H1 (cell line): Measurements from ENCODE around the gene AOAH. TPM values are rescaled to one million over a fixed set of nuclear protein-coding genes. Genes with fewer than 3 reads are reported as not detected.

Experiments
- CBX5 ChIP-seq: fragments of 300-800, 300-1000 bp; sonication (generic); IDR thresholded peaks from 2 replicates; pipeline ENCODE4 v1.7.1; 2016; ENCODE audit warnings: antibody characterized with exemption, low read length, low read depth
- EGR1 ChIP-seq: IDR thresholded peaks from 2 replicates; pipeline ENCODE4 v1.6.1; 2011; ENCODE audit warnings: low read depth, low read length, borderline replicate concordance
- EP300 ChIP-seq, 2 experiments: IDR thresholded peaks; 1 replicate in 1 of 2; 2 replicates in 1 of 2; pipeline ENCODE4 v1.6.1; 2011 to 2012; ENCODE audit warnings: low read depth in 2 of 2, low read length in 2 of 2, mild to moderate bottlenecking in 2 of 2, borderline replicate concordance in 1 of 2, inconsistent platforms in 1 of 2, moderate library complexity in 1 of 2
- RNF2 ChIP-seq: fragments of 200-900, 300-1000 bp; sonication (generic); IDR thresholded peaks from 2 replicates; pipeline ENCODE4 v1.7.1; 2016; ENCODE audit warnings: borderline replicate concordance, low read depth, mild to moderate bottlenecking, antibody characterized with exemption, low read length; ENCODE audit not compliant: poor library complexity, severe bottlenecking; ENCODE audit errors: missing control alignments
- polyA plus RNA-seq, 7 experiments: library from polyadenylated mRNA; depleted of rRNA in 3 of 7; stranded (reverse) in 5 of 7; unstranded in 2 of 7; fragments of >200 nt in 5 of 7; fragments of 200-250 nt in 2 of 7; gene quantifications; 1 replicate in 5 of 7; 2 replicates in 1 of 7; 4 replicates in 1 of 7; pipeline versions ENCODE4 v1.2.1 to v1.2.3, GENCODE V29; 2011 to 2013; ENCODE audit warnings: missing spikeins in 2 of 7, mixed read lengths in 2 of 7
- total RNA-seq: library from RNA; stranded (reverse); fragmentation: NEBNext Ultra II Directional; extraction: Animal tissue kit (Norgen Biotek cat#: 25700); gene quantifications from 2 replicates; pipeline ENCODE4 v1.2.1, GENCODE V29; 2021

The AOAH gene
- total and polyA plus RNA-seq, 2 of the 8 experiments (the other 6 are each of a cell fraction or from before 2014, with no cell fraction given): 0.08 TPM; not detected in 1

DNA sequence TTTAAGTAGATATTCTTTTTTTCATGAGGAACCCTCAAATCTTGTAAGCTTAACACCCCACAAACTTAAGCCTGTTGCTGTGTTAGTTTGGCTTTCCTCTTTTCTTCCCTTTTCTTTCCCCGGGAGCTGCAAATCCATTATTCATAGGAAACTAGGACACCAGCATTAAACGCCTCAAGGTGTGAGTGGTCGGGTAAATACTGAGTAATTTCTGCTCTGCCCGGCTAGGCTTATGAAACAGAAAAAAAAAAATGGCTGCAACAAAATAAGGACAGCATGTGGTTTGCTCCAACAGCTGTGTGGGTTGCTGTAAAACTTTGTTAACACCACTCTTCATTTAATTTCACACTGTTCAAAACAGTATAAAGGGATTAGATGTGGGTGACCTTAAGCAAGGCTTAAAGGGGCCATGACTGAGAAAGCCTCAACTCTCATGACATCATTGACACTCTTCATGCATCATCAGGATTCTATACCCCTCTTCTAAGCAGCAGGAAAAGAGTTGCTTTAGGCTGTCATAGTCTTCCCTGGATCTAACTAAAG lies 104.1 kb downstream of the AOAH start (continued):
- TF ChIP-seq EGR1: no peak
- TF ChIP-seq CBX5: no peak
- no peak for TF ChIP-seq EP300 (IDR thresholded peaks at IDR 0.05; ENCODE audit: borderline replicate concordance in 1 of 2, low read depth in 2 of 2, low read length in 2 of 2)
- no peak for TF ChIP-seq RNF2
